A673 (cell line): ENCODE measurements around the gene SFXN5.

Source experiments
- CTCF ChIP-seq: fragments of 300-800, 200-600 bp; sonication (generic); conservative IDR thresholded peaks from 2 replicates; pipeline ENCODE4 v1.5.1; 2017; ENCODE audit warnings: low read depth, mild to moderate bottlenecking, antibody characterized with exemption, low read length, moderate library complexity, mixed read lengths
- EZH2 ChIP-seq: fragments of 200-600 bp; sonication (generic); IDR thresholded peaks from 2 replicates; pipeline ENCODE4 v1.6.1; 2017; ENCODE audit warnings: borderline replicate concordance, low read depth, mild to moderate bottlenecking, mixed read lengths, antibody characterized with exemption, low read length; ENCODE audit not compliant: poor library complexity, severe bottlenecking

- TF ChIP-seq CTCF (no peak), EZH2 (no peak)
These were observed 37.6 kb downstream of the SFXN5 start for GRCh38 chr2:73033766-73034381.
